ENCODE data around the gene SSX3. TPM values are rescaled to one million over a fixed set of nuclear protein-coding genes. Genes with fewer than 3 reads are reported as not detected.

Gene SSX3
- not detected for total RNA-seq

GRCh38 chrX:48356315-48357094 is at the start of gene SSX3:
SSX3 (minus strand) TSS chrX:48356703; CDS start chrX:48355249, 1,454 bp downstream.

GRCh38 chrX:48383239-48383638 is 26.7 kb upstream of the SSX3 start, which contains the start of gene SSX4:
SSX4 (plus strand) TSS chrX:48383539; CDS start chrX:48384054, 515 bp downstream.

Small RNAs within 50 kb of the gene (small RNA-seq; reads per million reads assigned to genes)
- 0 reads per million in 2 donors for gene AL606490.7
- gene AL606490.9: 0 reads per million in 2 donors

Other genes starting within 250 kb of the SSX3 start
- not detected for gene SPACA5B, start 226.1 kb downstream of the SSX3 start, total RNA-seq
- gene SSX5, start 159.9 kb downstream of the SSX3 start, total RNA-seq: not detected
- gene SSX1, start 101.3 kb downstream of the SSX3 start, total RNA-seq: under 1 TPM; under 0.01 to 0.34 TPM
- under 1 TPM in 1 of 2 donors, not detected in 1; under 0.01 TPM for gene SSX4, start 26.8 kb upstream of the SSX3 start, total RNA-seq
- under 1 TPM in 1 of 2 donors, not detected in 1; under 0.01 TPM for gene SSX4B, start 55.3 kb upstream of the SSX3 start, total RNA-seq
- gene SLC38A5, start 113.6 kb upstream of the SSX3 start, total RNA-seq: under 1 TPM; 0.34 to 0.67 TPM
- gene FTSJ1, start 119.5 kb upstream of the SSX3 start, total RNA-seq: 10 to 100 TPM; 39.2 to 49.6 TPM
- 1 to 10 TPM; 6.5 to 7.7 TPM for gene PORCN, start 152.3 kb upstream of the SSX3 start, total RNA-seq
- 100 to 1,000 TPM; 131 to 232 TPM for gene EBP, start 165.1 kb upstream of the SSX3 start, total RNA-seq
- 1 to 10 TPM; 4.3 to 8.3 TPM for gene TBC1D25, start 183.0 kb upstream of the SSX3 start, total RNA-seq
- 100 to 1,000 TPM; 120 to 136 TPM for gene RBM3, start 217.8 kb upstream of the SSX3 start, total RNA-seq
- 10 to 100 TPM; 52.6 to 69.9 TPM for gene WDR13, start 240.8 kb upstream of the SSX3 start, total RNA-seq

Measured in melanocyte of skin (primary cell).